GM12874 (cell line): ENCODE data around the gene RAB31.

Source experiments
- TF ChIP-seq, protein P1 (sequence below): IDR thresholded peaks from 2 replicates; pipeline ENCODE4 v1.5.1; 2011; ENCODE audit warnings: low read depth, mild to moderate bottlenecking, control low read depth, low read length, moderate library complexity; ENCODE audit not compliant: insufficient read depth

Gene RAB31

DNA sequence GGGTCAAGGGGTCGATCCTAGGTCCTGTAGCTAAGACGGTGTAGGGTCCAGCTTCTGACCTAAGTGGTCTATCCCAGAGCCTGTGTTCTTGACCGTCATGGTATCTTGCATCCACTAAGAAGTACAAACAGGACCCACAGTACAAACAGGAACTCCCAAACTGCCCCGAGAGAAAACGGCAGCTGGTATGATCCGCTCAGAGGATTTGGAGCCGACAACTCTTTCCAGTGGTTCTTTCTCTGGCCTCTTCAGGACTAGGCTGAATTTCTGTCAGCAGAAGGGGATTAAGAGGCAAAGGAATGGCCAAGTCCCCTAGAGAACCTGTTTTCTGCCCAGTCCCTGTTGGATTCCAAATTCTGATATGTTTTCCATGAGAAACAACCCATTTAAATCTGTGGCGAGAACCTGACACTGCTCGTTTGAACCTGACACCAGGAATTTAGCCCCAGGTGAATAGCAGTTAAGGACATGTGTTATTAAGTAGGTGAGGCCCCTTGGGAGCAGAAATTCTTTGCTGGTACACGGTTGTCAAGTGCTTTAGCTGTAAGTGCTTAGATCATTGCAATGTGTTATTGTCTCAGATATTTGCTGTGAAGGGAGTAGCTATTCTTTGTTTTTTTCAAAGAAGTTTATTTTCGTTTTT, 127.1 kb downstream of the RAB31 start:
- TF ChIP-seq, protein P1, sequence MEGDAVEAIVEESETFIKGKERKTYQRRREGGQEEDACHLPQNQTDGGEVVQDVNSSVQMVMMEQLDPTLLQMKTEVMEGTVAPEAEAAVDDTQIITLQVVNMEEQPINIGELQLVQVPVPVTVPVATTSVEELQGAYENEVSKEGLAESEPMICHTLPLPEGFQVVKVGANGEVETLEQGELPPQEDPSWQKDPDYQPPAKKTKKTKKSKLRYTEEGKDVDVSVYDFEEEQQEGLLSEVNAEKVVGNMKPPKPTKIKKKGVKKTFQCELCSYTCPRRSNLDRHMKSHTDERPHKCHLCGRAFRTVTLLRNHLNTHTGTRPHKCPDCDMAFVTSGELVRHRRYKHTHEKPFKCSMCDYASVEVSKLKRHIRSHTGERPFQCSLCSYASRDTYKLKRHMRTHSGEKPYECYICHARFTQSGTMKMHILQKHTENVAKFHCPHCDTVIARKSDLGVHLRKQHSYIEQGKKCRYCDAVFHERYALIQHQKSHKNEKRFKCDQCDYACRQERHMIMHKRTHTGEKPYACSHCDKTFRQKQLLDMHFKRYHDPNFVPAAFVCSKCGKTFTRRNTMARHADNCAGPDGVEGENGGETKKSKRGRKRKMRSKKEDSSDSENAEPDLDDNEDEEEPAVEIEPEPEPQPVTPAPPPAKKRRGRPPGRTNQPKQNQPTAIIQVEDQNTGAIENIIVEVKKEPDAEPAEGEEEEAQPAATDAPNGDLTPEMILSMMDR: no peak

DNA sequence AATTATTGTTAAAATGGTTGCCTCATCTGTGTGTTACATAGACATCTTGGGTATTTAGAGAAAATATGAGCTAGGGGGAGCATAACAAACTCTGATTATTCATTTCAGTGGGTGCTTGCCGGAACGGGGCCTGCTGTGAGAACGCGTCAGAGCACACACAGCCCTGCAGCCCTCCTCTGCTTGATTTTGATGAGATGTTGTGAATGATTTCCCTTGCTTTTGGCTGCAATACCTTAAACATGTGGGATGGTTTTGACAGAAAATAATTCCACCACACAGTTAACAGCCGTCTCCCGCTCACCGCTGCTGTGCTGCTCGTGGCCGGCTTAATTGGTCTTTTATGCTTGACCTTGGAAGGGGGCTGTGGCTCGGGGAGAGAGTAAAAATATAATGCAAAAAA, 127.7 kb downstream of the RAB31 start:
- TF ChIP-seq, protein P1: no peak

DNA sequence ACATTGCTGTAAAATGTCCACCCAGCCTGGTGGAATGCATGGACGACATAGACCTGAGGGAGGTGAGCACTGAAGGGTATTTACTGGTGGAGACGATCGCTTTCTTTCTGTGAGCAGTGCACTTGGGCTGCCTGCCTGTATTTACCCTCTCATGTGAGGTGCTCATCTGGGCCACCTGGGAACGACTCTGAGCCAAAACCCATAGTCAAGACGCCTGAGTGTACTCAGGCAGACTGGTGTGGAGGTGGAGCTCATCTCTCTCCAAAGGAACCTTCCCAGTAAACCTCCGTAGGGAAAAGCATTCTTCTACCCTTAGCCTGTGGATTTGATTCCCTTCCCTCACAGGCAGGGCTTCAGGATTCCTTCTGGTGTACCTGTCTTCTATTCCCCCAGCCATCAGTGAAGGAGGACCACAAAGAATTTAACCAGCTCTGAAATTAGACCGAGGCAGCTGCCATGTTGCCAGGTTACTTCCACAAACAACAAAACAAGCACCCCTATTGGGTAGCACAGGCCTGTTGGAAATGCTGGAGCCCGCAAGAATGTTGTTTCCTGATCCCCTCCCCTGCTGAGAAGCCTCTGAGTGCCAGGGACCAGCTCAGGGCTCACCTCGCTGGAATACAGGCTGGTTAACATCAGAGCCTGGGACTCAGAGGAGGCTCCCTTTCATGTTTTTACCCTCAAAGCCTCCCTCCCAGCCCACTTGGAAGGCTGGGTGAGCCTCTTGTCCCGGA, 130.2 kb downstream of the RAB31 start:
- TF ChIP-seq, protein P1: no peak

GRCh38 chr18:9839211-9839610, 131.1 kb downstream of the RAB31 start:
- TF ChIP-seq, protein P1: no peak

GRCh38 chr18:9839853-9840252, 131.8 kb downstream of the RAB31 start:
- TF ChIP-seq, protein P1: no peak

DNA sequence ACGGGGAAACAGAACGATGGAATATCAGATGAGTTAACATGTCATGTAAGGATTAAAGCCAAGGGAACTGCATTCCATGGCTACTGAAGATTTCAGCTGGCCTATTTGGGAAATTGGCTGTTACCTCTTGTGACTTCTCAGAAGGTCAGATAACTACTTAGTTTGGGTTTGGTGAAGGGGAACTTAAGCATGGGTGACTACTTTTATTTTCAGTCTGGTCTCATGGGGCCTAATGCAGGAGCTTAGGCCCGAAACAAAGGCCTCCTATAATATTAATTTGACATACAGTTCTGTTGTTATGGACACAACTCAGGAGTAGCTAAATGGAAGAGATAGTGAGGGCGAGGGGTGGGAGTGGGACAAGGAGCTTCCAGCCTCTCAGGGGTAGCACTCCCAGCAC, 133.7 kb downstream of the RAB31 start:
- TF ChIP-seq, protein P1: no peak

GRCh38 chr18:9842448-9842847, 134.3 kb downstream of the RAB31 start:
- TF ChIP-seq, protein P1: no peak
